HepG2 (cell line): ENCODE results near the gene TAS1R1. TPM values are rescaled to one million over a fixed set of nuclear protein-coding genes. Genes with fewer than 3 reads are reported as not detected.
A peak's percentile ranks its signal among the peaks of the same experiment; 100 is the strongest.

Experiments
- HOMEZ ChIP-seq: IDR thresholded peaks from 2 replicates; pipeline ENCODE4 v1.6.1; 2016; ENCODE audit warnings: low read depth
- KLF12 ChIP-seq: sonication (generic); formaldehyde crosslinking; IDR thresholded peaks from 2 replicates; pipeline ENCODE4 v1.4.0; 2020; ENCODE audit warnings: missing genetic modification reagents, borderline replicate concordance
- MTA1 ChIP-seq: sonication (generic); formaldehyde crosslinking; IDR thresholded peaks from 2 replicates; pipeline ENCODE4 v1.4.0; 2020; ENCODE audit warnings: missing genetic modification reagents, mild to moderate bottlenecking, borderline replicate concordance
- NFE2 ChIP-seq: sonication (generic); formaldehyde crosslinking; IDR thresholded peaks from 2 replicates; pipeline ENCODE4 v1.4.0; 2020; ENCODE audit warnings: missing genetic modification reagents
- RXRA ChIP-seq: sonication (generic); formaldehyde crosslinking; IDR thresholded peaks from 2 replicates; pipeline ENCODE4 v1.5.1; 2020; ENCODE audit warnings: missing genetic modification reagents
- SALL1 ChIP-seq: sonication (generic); formaldehyde crosslinking; IDR thresholded peaks from 2 replicates; pipeline ENCODE4 v1.8.0; 2022; ENCODE audit warnings: mild to moderate bottlenecking, missing genetic modification reagents
- TAF1 ChIP-seq: sonication (generic); formaldehyde crosslinking; IDR thresholded peaks from 2 replicates; pipeline ENCODE4 v1.4.0; 2020; ENCODE audit warnings: missing genetic modification reagents
- THAP11 ChIP-seq: IDR thresholded peaks from 2 replicates; pipeline ENCODE4 v1.6.1; 2016; ENCODE audit warnings: missing biosample characterization, missing genetic modification reagents
- ZBTB2 ChIP-seq: sonication (generic); formaldehyde crosslinking; IDR thresholded peaks from 2 replicates; pipeline ENCODE4 v1.8.0; 2022; ENCODE audit warnings: low read depth, missing genetic modification reagents
- ZKSCAN5 ChIP-seq: sonication (generic); formaldehyde crosslinking; IDR thresholded peaks from 2 replicates; pipeline ENCODE4 v1.5.1; 2020; ENCODE audit warnings: mild to moderate bottlenecking, missing genetic modification reagents
- ZNF207 ChIP-seq: fragments of 450-650 bp; IDR thresholded peaks from 2 replicates; pipeline ENCODE4 v1.6.1; 2016; ENCODE audit warnings: antibody characterized with exemption, borderline replicate concordance
- ZNF263 ChIP-seq: sonication (generic); formaldehyde crosslinking; IDR thresholded peaks from 2 replicates; pipeline ENCODE4 v1.4.0; 2020; ENCODE audit warnings: missing genetic modification reagents
- ZNF572 ChIP-seq: sonication (generic); formaldehyde crosslinking; IDR thresholded peaks from 2 replicates; pipeline ENCODE4 v1.5.1; 2020; ENCODE audit warnings: mild to moderate bottlenecking, missing genetic modification reagents
- polyA plus RNA-seq, 8 experiments: library from polyadenylated mRNA; depleted of rRNA in 3 of 8; stranded (reverse) in 7 of 8; unstranded in 1 of 8; fragments of >200 nt; fragmentation: Illumina TruSeq in 4 of 8; extraction: Trizol in 4 of 8; gene quantifications; 2 replicates each; pipeline versions ENCODE4 v1.2.1 to v1.2.3, GENCODE V29; 2011 to 2016; ENCODE audit warnings: low read depth in 4 of 8, missing spikeins in 1 of 8, mixed read lengths in 1 of 8; ENCODE audit not compliant: insufficient read depth in 1 of 8
- total RNA-seq, 5 experiments: library from RNA; depleted of rRNA; stranded (reverse); fragments of >200 nt; fragmentation: Illumina TruSeq; extraction: Trizol; gene quantifications; 2 replicates each; pipeline ENCODE4 v1.2.3, GENCODE V29; 2016; ENCODE audit warnings: low read depth in 1 of 5
- TF ChIP-seq, protein P1 (sequence below): sonication (generic); formaldehyde crosslinking; IDR thresholded peaks from 2 replicates; pipeline ENCODE4 v1.8.1; 2023; ENCODE audit warnings: mild to moderate bottlenecking, moderate library complexity, missing genetic modification reagents
- TF ChIP-seq, protein P2 (sequence below): sonication (generic); formaldehyde crosslinking; IDR thresholded peaks from 2 replicates; pipeline ENCODE4 v1.8.1; 2022; ENCODE audit warnings: low read depth, mild to moderate bottlenecking, missing genetic modification reagents
- TF ChIP-seq, protein P3 (sequence below): sonication (generic); formaldehyde crosslinking; IDR thresholded peaks from 2 replicates; pipeline ENCODE4 v1.5.0; 2020; ENCODE audit warnings: mild to moderate bottlenecking, missing genetic modification reagents, borderline replicate concordance
- TF ChIP-seq, protein P4 (sequence below): sonication (generic); formaldehyde crosslinking; IDR thresholded peaks from 2 replicates; pipeline ENCODE4 v1.8.1; 2023; ENCODE audit warnings: mild to moderate bottlenecking, missing genetic modification reagents

The TAS1R1 gene
- total and polyA plus RNA-seq, 2 of the 13 experiments (the other 11 are each of a cell fraction or from before 2014, with no cell fraction given): 1.4 to 1.6 TPM

DNA sequence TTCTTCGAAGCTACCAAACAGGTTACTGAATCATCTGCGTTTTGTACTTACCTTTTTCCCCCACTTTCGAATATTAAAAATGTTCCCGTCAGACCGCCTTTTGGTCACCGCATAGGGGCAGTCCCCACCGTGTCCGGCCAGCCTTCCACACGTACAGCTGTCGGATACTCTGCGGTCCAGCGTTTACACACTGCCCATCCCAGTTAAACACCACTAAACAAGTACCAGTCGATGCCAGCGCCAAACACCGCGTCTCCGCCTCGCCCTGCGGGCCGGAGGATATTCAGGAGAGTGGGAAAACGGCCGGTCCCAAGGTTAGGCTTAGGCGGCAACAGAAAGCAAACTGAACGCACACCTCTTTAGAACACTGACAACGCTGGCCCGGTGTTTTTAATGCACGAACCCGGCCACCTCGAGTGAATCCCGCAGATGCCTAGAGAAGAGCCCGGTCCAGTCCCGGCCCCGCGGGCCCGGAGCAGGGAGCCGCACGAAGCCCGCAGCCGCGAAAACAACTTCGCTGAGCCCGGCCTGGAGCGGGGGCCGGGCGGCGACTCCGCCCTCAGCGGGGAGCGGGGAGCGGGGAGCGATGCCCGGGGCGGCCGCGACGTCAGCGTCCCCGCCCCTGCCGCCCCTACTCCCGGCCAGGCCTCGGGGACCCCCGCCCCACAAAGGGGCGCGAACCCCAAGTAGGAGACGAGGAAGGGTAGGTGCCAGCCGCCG is 57.7 kb downstream of the TAS1R1 start (continued):
- TF ChIP-seq, protein P1, sequence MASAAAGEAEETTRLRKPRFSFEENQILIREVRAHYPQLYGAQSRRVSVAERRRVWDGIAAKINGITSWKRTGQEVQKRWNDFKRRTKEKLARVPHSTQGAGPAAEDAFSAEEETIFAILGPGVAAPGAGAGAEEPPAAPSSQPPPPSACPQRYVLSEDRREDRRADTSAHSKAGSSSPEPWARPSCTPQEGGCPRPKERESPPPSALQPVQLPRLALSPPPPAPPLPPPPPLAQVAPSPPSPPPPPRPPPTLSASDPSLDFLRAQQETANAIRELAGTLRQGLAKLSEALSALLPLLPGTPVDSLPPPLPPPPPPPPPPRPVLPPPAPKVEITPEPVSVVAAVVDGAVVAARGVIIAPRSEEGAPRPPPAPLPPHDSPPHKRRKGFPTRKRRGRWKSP (CRISPR knock-in tag): 0 out of 2 replicates have a peak, but pooled peaks have one; percentile 38
- TF ChIP-seq ZKSCAN5 (CRISPR knock-in tag) (no peak), RXRA (CRISPR knock-in tag) (no peak), ZNF207 (no peak), ZNF263 (CRISPR knock-in tag) (no peak), TAF1 (peak; percentile 54; the same call in 1 of the 2 replicates), ZNF572 (CRISPR knock-in tag) (peak; percentile 71; the same call in 1 of the 2 replicates), THAP11 (CRISPR knock-in tag) (no peak), ZBTB2 (CRISPR knock-in tag) (no peak), KLF12 (peak; percentile 70), SALL1 (CRISPR knock-in tag) (peak; percentile 21; the same call in 1 of the 2 replicates), MTA1 (peak; percentile 20; the same call in 1 of the 2 replicates), HOMEZ (no peak), NFE2 (CRISPR knock-in tag) (no peak)
- TF ChIP-seq, protein P2, sequence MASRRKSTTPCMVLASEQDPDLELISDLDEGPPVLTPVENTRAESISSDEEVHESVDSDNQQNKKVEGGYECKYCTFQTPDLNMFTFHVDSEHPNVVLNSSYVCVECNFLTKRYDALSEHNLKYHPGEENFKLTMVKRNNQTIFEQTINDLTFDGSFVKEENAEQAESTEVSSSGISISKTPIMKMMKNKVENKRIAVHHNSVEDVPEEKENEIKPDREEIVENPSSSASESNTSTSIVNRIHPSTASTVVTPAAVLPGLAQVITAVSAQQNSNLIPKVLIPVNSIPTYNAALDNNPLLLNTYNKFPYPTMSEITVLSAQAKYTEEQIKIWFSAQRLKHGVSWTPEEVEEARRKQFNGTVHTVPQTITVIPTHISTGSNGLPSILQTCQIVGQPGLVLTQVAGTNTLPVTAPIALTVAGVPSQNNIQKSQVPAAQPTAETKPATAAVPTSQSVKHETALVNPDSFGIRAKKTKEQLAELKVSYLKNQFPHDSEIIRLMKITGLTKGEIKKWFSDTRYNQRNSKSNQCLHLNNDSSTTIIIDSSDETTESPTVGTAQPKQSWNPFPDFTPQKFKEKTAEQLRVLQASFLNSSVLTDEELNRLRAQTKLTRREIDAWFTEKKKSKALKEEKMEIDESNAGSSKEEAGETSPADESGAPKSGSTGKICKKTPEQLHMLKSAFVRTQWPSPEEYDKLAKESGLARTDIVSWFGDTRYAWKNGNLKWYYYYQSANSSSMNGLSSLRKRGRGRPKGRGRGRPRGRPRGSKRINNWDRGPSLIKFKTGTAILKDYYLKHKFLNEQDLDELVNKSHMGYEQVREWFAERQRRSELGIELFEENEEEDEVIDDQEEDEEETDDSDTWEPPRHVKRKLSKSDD (CRISPR knock-in tag): peak; percentile 36; the same call in 1 of the 2 replicates
- TF ChIP-seq, protein P3, sequence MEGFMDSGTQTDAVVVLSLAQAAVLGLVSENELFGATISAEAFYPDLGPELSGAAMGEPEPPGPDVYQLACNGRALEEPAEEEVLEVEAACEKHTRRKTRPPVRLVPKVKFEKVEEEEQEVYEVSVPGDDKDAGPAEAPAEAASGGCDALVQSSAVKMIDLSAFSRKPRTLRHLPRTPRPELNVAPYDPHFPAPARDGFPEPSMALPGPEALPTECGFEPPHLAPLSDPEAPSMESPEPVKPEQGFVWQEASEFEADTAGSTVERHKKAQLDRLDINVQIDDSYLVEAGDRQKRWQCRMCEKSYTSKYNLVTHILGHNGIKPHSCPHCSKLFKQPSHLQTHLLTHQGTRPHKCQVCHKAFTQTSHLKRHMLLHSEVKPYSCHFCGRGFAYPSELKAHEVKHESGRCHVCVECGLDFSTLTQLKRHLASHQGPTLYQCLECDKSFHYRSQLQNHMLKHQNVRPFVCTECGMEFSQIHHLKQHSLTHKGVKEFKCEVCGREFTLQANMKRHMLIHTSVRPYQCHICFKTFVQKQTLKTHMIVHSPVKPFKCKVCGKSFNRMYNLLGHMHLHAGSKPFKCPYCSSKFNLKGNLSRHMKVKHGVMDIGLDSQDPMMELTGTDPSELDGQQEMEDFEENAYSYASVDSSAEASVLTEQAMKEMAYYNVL (CRISPR knock-in tag): 0 out of 2 replicates have a peak, but pooled peaks have one; percentile 25
- TF ChIP-seq, protein P4, sequence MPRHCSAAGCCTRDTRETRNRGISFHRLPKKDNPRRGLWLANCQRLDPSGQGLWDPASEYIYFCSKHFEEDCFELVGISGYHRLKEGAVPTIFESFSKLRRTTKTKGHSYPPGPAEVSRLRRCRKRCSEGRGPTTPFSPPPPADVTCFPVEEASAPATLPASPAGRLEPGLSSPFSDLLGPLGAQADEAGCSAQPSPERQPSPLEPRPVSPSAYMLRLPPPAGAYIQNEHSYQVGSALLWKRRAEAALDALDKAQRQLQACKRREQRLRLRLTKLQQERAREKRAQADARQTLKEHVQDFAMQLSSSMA (CRISPR knock-in tag): no peak
